K562 (cell line): Measurements from ENCODE around the gene AMOTL1. TPM values are rescaled to one million over a fixed set of nuclear protein-coding genes. Genes with fewer than 3 reads are reported as not detected.

Source experiments
- ATAC-seq: fragments of 200-7000 bp; cut with Tn5 transposase; 3 replicates; pipeline ENCODE4 v1.9.1; 2020; ENCODE audit warnings: moderate library complexity
- BruUV-seq: library from RNA; stranded (reverse); fragments of 400-500 nt; replicated peaks from 2 replicates; lab custom pipeline; 2021; lab: Mats Ljungman, UMichigan
- CTCF ChIA-PET: fragments of 300-600 bp; formaldehyde crosslinking; extraction: SDS; loops from one replicate; lab custom pipeline; 2021; ENCODE audit warnings: low intra/inter-chr PET ratio; lab: Yijun Ruan, JAX
- POLR2A ChIA-PET: fragments of 300-600, 350-650 bp; sonication (Branson Sonifier 250); formaldehyde crosslinking; extraction: SDS; loops from one replicate; lab custom pipeline; 2021; ENCODE audit warnings: antibody characterized with exemption, inconsistent platforms; lab: Yijun Ruan, JAX
- DNase-seq, 4 experiments: peaks; one replicate each; pipeline versions ENCODE4 v3.0.0 to v3.0.0-alpha.2; 2011 to 2018; ENCODE audit warnings: low spot score in 3 of 4, mixed read lengths in 3 of 4; ENCODE audit errors: extremely low read depth in 1 of 4
- FAIRE-seq: peaks from 2 replicates; lab custom pipeline; 2011; peaks lifted over from hg19 to GRCh38; lab: Jason Lieb, UNC
- H2AFZ ChIP-seq: 2 replicates; pipeline ENCODE4 v1.6.0; 2011; ENCODE audit warnings: low read depth, low read length, control low read depth, inconsistent platforms
- H3K27ac ChIP-seq: fragments of 200-600 bp; 3 replicates; pipeline ENCODE4 v1.8.0; 2011; ENCODE audit warnings: low read depth, mild to moderate bottlenecking, control low read depth, inconsistent platforms, low read length, moderate library complexity, mixed read lengths; ENCODE audit errors: extremely low read depth
- H3K27me3 ChIP-seq, 2 experiments: fragments of 300-600 bp in 1 of 2; 2 replicates in 1 of 2; 3 replicates in 1 of 2; pipeline versions ENCODE4 v1.6.0 to v1.8.0; 2011; ENCODE audit warnings: inconsistent platforms in 2 of 2, low read length in 2 of 2, mild to moderate bottlenecking in 1 of 2, mixed read lengths in 1 of 2, moderate library complexity in 1 of 2; ENCODE audit not compliant: control insufficient read depth in 2 of 2, insufficient read depth in 2 of 2
- H3K36me3 ChIP-seq: fragments of 300-600 bp; 3 replicates; pipeline ENCODE4 v1.8.0; 2011; ENCODE audit warnings: mild to moderate bottlenecking, low read length, inconsistent platforms; ENCODE audit not compliant: control insufficient read depth, insufficient read depth
- H3K4me1 ChIP-seq, 2 experiments: fragments of 200-600 bp in 1 of 2; replicated peaks in 1 of 2; 2 replicates in 1 of 2; 3 replicates in 1 of 2; pipeline versions ENCODE4 v1.5.1 to v1.8.0; 2011; ENCODE audit warnings: inconsistent platforms in 2 of 2, low read length in 2 of 2, mild to moderate bottlenecking in 1 of 2, mixed read lengths in 1 of 2, moderate library complexity in 1 of 2; ENCODE audit not compliant: control insufficient read depth in 2 of 2, insufficient read depth in 2 of 2
- H3K4me2 ChIP-seq: 2 replicates; pipeline ENCODE4 v1.6.1; 2011; ENCODE audit warnings: low read length, control low read depth, inconsistent platforms, mixed read lengths; ENCODE audit not compliant: insufficient read depth
- H3K4me3 ChIP-seq: fragments of 200-600 bp; sonication (generic), shearing (Covaris generic); 2 replicates; pipeline ENCODE4 v1.5.1; 2016; ENCODE audit warnings: control low read depth, inconsistent platforms
- H3K79me2 ChIP-seq: fragments of 200-600 bp; 3 replicates; pipeline ENCODE4 v1.8.0; 2011; ENCODE audit warnings: low read length, inconsistent platforms; ENCODE audit not compliant: control insufficient read depth, insufficient read depth
- H3K9ac ChIP-seq, 2 experiments: 2 replicates each; pipeline versions ENCODE4 v1.6.0 to v1.6.1; 2011; ENCODE audit warnings: low read depth in 2 of 2, low read length in 2 of 2, control low read depth in 1 of 2, inconsistent platforms in 1 of 2, mild to moderate bottlenecking in 1 of 2, mixed read lengths in 1 of 2; ENCODE audit not compliant: insufficient read depth in 1 of 2
- H3K9me1 ChIP-seq: one replicate; pipeline ENCODE4 v1.6.0; 2011; ENCODE audit warnings: inconsistent platforms, mild to moderate bottlenecking, low read length, moderate library complexity; ENCODE audit not compliant: control insufficient read depth, insufficient read depth
- H3K9me3 ChIP-seq: replicated peaks from 2 replicates; pipeline ENCODE4 v1.5.1; 2011; ENCODE audit warnings: low read depth, low read length, inconsistent platforms; ENCODE audit not compliant: control insufficient read depth, insufficient read depth
- H4K20me1 ChIP-seq: replicated peaks from 2 replicates; pipeline ENCODE4 v1.6.1; 2011; ENCODE audit warnings: low read length, inconsistent platforms, mixed read lengths; ENCODE audit not compliant: control insufficient read depth, insufficient read depth
- NFRKB ChIP-seq: fragments of 450-650 bp; IDR thresholded peaks from 2 replicates; pipeline ENCODE4 v1.6.1; 2016; ENCODE audit warnings: low read depth
- NR2F6 ChIP-seq: fragments of 450-650 bp; formaldehyde crosslinking; IDR thresholded peaks from 2 replicates; pipeline ENCODE4 v1.4.0; 2020; ENCODE audit warnings: mild to moderate bottlenecking
- POLR3A ChIP-seq: IDR thresholded peaks from 2 replicates; pipeline ENCODE4 v1.6.1; 2011; ENCODE audit warnings: borderline replicate concordance, mild to moderate bottlenecking, moderate library complexity; ENCODE audit not compliant: insufficient read length, insufficient read depth; ENCODE audit errors: extremely low read depth
- PYGO2 ChIP-seq: fragments of 450-650 bp; IDR thresholded peaks from 2 replicates; pipeline ENCODE4 v1.6.1; 2016; ENCODE audit warnings: mild to moderate bottlenecking, missing genetic modification characterization, moderate library complexity, missing compliant biosample characterization
- TEAD1 ChIP-seq, 2 experiments: fragments of 450-650 bp in 1 of 2; sonication (generic) in 1 of 2; formaldehyde crosslinking; IDR thresholded peaks; 2 replicates each; pipeline versions ENCODE4 v1.4.0 to v1.8.0; 2020 to 2022; ENCODE audit warnings: mild to moderate bottlenecking in 2 of 2, missing genetic modification reagents in 1 of 2
- WGBS: fragments of 100-300 bp; shearing (Covaris generic); methylation state at CpG from one replicate; pipeline ENCODE4 v1.1.6; 2016; ENCODE audit warnings: low coverage, mixed read lengths; ENCODE audit not compliant: insufficient coverage; ENCODE audit errors: missing lambda C conversion rate; 5-methylcytosine and 5-hydroxymethylcytosine counted together
- in situ Hi-C: fragments of 300-500 bp; cut with MboI; formaldehyde crosslinking; loops from 4 replicates; pipeline ENCODE4 v1.15.0; 2018; ENCODE audit warnings: inconsistent platforms, mixed read lengths
- intact Hi-C: fragments of 100-400 bp; cut with micrococcal nuclease; formaldehyde crosslinking; loops from 2 replicates; pipeline ENCODE4 v1.14.2; 2022
- polyA plus RNA-seq, 8 experiments: library from polyadenylated mRNA; depleted of rRNA in 4 of 8; stranded (reverse) in 5 of 8; unstranded in 3 of 8; fragments of >200 nt; fragmentation: Nextera tagmentation in 2 of 8; fragmentation: Illumina TruSeq in 1 of 8; extraction: Ambion mirVana in 2 of 8; extraction: Trizol in 1 of 8; gene quantifications; 2 replicates each; pipeline versions ENCODE4 v1.2.1 to v1.2.3, GENCODE V29; 2011 to 2014; ENCODE audit warnings: inconsistent platforms in 1 of 8, missing spikeins in 1 of 8
- total RNA-seq, 7 experiments: library from RNA; depleted of rRNA in 6 of 7; stranded (reverse); fragments of >200 nt in 6 of 7; fragmentation: Illumina TruSeq in 2 of 7; extraction: Trizol in 2 of 7; gene quantifications; 2 replicates each; pipeline versions ENCODE4 v1.2.1 to v1.2.3, GENCODE V29; 2011 to 2021; ENCODE audit warnings: low replicate concordance in 1 of 7
- TF ChIP-seq, protein P1 (sequence below): fragments of 250-450 bp; sonication (Bioruptor Pico); IDR thresholded peaks from 2 replicates; pipeline ENCODE4 v1.8.0; 2021; ENCODE audit warnings: borderline replicate concordance, mild to moderate bottlenecking, moderate library complexity; ENCODE audit not compliant: poor library complexity, severe bottlenecking
- TF ChIP-seq, protein P2 (sequence below), 2 experiments: fragments of 450-650 bp in 1 of 2; sonication (generic) in 1 of 2; formaldehyde crosslinking in 1 of 2; IDR thresholded peaks in 1 of 2; conservative IDR thresholded peaks in 1 of 2; 2 replicates each; pipeline versions ENCODE4 v1.6.1 to v1.8.1; 2016 to 2023; ENCODE audit warnings: mild to moderate bottlenecking in 2 of 2, moderate library complexity in 2 of 2, inconsistent platforms in 1 of 2, missing genetic modification reagents in 1 of 2
- TF ChIP-seq, protein P3 (sequence below): sonication (generic); formaldehyde crosslinking; IDR thresholded peaks from 2 replicates; pipeline ENCODE4 v1.8.1; 2023; ENCODE audit warnings: mild to moderate bottlenecking, missing genetic modification reagents

The AMOTL1 gene
- total and polyA plus RNA-seq, 9 of the 15 experiments (the other 6 are each of a cell fraction or from before 2014, with no cell fraction given), result 4.0 to 35.4 (median 14.0) TPM

DNA sequence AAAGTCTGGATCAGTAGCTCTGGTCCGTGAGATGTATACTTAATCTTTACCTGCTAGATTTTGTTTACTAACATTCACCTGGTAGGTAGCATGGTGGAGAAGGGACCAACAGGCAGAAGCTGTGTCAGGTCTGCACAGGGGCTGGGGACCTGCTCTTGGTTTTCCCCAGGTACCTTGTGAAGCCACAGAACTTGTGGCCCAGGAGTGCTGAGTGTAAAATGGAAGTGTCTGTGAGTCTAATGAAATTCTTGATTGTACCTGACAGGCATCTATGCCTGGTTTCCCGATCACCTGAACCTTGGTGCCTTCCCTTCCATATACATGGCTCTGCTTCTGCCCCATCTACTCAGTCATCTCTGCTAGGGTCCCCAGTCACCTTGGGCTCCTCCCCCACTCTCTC, 110.8 kb downstream of the AMOTL1 start:
- Histone ChIP-seq H2AFZ (no peak overlapping the region), H3K4me3 (no peak overlapping the region), H3K9ac (no peak overlapping the region), H3K27ac (no peak overlapping the region), H3K9me1 (no peaks in the 10 kb centered on the region), H3K27me3 (no peaks in the 10 kb centered on the region), H3K79me2 (no peaks in the 10 kb centered on the region), H3K9me3 (no peaks in the 10 kb centered on the region), H3K4me2 (no peak overlapping the region), H3K36me3 (peaks cover 33% of the 10 kb centered on the region; the same call in 2 of the 3 replicates), H3K4me1 (peaks cover 3 to 21% of the 10 kb centered on the region in 2 experiments; a peak in 4 of 5 replicates), H4K20me1 (no peaks in the 10 kb centered on the region)
- ChIA-PET POLR2A (interaction anchor here (0.9 kb wide), 1 partner anchor 12 kb away, joined by 3 read pairs; no protein-coding TSS in a partner anchor), CTCF (no interaction called here)
- intact Hi-C loops, result no loop called here
- in situ Hi-C loops, result no loop called here
- FAIRE-seq, result no peak
- ATAC-seq, result no peak
- TF ChIP-seq, protein P1, sequence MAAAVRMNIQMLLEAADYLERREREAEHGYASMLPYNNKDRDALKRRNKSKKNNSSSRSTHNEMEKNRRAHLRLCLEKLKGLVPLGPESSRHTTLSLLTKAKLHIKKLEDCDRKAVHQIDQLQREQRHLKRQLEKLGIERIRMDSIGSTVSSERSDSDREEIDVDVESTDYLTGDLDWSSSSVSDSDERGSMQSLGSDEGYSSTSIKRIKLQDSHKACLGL (CRISPR knock-in tag), result no peak
- TF ChIP-seq, protein P2, sequence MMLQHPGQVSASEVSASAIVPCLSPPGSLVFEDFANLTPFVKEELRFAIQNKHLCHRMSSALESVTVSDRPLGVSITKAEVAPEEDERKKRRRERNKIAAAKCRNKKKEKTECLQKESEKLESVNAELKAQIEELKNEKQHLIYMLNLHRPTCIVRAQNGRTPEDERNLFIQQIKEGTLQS (IDR thresholded peaks at IDR 0.05), result no peak
- TF ChIP-seq, protein P2 (CRISPR knock-in tag; conservative IDR thresholded peaks at IDR 0.05), result no peak
- TF ChIP-seq TEAD1 (CRISPR knock-in tag; IDR thresholded peaks at IDR 0.05) (no peak), PYGO2 (tag) (no peak), NFRKB (no peak), POLR3A (no peak), NR2F6 (CRISPR knock-in tag) (no peak)
- TF ChIP-seq, protein P3, sequence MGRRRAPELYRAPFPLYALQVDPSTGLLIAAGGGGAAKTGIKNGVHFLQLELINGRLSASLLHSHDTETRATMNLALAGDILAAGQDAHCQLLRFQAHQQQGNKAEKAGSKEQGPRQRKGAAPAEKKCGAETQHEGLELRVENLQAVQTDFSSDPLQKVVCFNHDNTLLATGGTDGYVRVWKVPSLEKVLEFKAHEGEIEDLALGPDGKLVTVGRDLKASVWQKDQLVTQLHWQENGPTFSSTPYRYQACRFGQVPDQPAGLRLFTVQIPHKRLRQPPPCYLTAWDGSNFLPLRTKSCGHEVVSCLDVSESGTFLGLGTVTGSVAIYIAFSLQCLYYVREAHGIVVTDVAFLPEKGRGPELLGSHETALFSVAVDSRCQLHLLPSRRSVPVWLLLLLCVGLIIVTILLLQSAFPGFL (CRISPR knock-in tag), result no peak
- no peak for DNase-seq
- no TSS peak for BruUV-seq
- 60% methylated on average over 2 of the region's 2 CpGs for WGBS
